A549 treated with CORT108297 at 1 μM for 4 hours (cell line): Measurements from ENCODE around the gene OR2A12. TPM values are rescaled to one million over a fixed set of nuclear protein-coding genes. Genes with fewer than 3 reads are reported as not detected.

Experiments used
- total RNA-seq: library from RNA; stranded (reverse); fragments of 200-300 nt; extraction: Qiagen RNA extraction; gene quantifications from 5 replicates; pipeline ENCODE4 v1.2.3, GENCODE V29; 2022

Gene OR2A12, protein sequence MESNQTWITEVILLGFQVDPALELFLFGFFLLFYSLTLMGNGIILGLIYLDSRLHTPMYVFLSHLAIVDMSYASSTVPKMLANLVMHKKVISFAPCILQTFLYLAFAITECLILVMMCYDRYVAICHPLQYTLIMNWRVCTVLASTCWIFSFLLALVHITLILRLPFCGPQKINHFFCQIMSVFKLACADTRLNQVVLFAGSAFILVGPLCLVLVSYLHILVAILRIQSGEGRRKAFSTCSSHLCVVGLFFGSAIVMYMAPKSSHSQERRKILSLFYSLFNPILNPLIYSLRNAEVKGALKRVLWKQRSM
- total RNA-seq: not detected in 5 replicates

GRCh38 chr7:144085978-144086377, at the start of gene OR2A12:
OR2A12 (plus strand) TSS chr7:144086278; CDS start chr7:144095108, 8,830 bp downstream.

DNA sequence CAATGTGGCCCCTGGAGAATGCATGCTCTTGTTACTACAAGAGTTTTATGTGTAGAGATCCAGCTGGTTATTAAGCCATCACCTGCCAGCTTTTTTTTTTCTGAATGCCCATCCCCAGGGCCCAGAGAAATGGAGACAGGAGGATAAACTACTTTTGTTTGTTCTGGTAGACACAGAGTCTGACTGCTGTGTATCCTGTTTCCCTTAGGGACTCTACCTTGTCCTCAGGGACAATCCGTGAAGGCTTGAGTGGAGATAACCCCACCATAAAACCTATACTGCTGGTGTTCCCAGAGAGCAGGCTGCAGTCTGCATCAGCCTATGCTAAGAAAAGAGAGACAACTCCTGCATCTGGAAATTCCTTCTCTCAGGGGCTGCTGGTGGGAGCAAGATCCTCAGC, 37.4 kb upstream of the OR2A12 start, which contains the start of gene OR2A5:
OR2A5 (plus strand) TSS at position 301 of the 400 bp plus-strand sequence. CDS start 1,454 bp downstream, outside the sequence.

DNA sequence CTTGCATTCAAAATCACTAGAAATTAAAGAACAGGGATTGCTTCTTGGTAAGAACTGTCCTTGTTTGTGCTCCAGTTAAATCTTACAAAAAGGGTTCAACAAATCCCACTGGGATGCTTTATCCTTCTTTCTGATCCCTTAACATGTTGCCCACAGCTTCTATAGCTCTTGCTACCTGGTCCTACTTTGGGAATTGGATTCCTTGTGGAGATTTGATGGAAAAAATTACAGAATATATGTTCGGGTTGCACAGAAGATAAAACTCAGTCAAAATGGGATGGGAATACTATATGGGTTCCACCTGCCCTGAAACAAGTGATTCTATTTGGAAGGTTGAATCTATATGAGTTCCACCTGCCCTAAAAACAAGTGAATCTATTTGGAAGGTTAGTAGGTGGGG, 16.6 kb upstream of the OR2A12 start, which contains the start of gene OR2A25:
OR2A25 (plus strand) TSS at position 301 of the 400 bp plus-strand sequence. CDS start 4,409 bp downstream, outside the sequence.

DNA sequence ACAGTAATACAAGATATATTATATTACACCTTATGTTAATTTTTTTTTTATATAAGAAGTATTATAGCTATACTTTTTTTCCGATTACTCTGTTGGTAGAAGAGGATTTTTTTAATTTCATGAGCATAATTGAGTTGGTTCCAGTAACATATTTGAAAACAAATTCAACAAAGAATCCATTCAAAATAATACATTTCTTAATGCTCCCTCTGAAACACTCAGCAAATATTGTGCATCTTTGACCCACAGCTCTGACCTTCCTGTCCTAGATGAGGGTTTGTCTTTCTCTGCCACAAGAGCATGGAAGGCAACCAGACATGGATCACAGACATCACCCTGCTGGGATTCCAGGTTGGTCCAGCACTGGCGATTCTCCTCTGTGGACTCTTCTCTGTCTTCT, 23.2 kb downstream of the OR2A12 start, which contains the start of gene OR2A2:
OR2A2 (plus strand) TSS at position 301 of the 400 bp plus-strand sequence; CDS start at position 301, 0 bp downstream.

DNA sequence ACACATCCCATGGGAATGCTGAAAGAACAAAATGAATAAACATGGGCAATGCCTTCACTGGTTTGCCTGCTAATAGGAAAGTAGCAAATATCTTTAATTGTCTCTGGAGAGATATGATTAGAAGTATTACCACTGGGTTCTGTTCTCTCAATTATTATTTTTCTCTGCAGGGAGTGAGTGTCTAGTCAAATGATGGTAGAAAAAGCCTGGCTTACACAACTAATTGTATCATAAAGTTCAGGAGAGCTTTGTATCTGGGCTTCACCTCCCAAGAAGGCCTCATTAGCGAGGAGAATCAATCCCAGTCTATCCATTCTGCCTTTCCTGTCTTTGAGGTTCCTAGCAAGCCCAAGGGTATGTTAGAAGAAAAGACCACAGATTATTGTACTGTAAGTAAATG, 36.8 kb downstream of the OR2A12 start, which contains the start of gene OR2A14:
OR2A14 (plus strand) TSS at position 301 of the 400 bp plus-strand sequence. CDS start 5,937 bp downstream, outside the sequence.

Other genes starting within 250 kb of the OR2A12 start
- gene TCAF1, start 184.1 kb upstream of the OR2A12 start, total RNA-seq: 14.1 to 21.5 TPM (median 18.5 TPM) in 5 replicates
- not detected in 5 replicates for gene OR2F2, start 151.0 kb upstream of the OR2A12 start, total RNA-seq
- gene OR2F1, start 131.4 kb upstream of the OR2A12 start, total RNA-seq: not detected in 5 replicates
- gene OR6B1, start 86.0 kb upstream of the OR2A12 start, total RNA-seq: not detected in 5 replicates
- not detected in 5 replicates for gene OR2A5, start 37.3 kb upstream of the OR2A12 start, total RNA-seq
- not detected in 5 replicates for gene OR2A25, start 16.5 kb upstream of the OR2A12 start, total RNA-seq
- not detected in 5 replicates for gene OR2A2, start 23.3 kb downstream of the OR2A12 start, total RNA-seq
- not detected in 5 replicates for gene OR2A14, start 36.9 kb downstream of the OR2A12 start, total RNA-seq
- gene CTAGE4, start 97.2 kb downstream of the OR2A12 start, total RNA-seq: not detected in 5 replicates
- gene ARHGEF35, start 109.6 kb downstream of the OR2A12 start, total RNA-seq: 0.20 to 0.42 TPM (median 0.28 TPM) in 5 replicates
- not detected in 5 replicates for gene OR2A42, start 153.3 kb downstream of the OR2A12 start, total RNA-seq
- gene OR2A7, start 178.5 kb downstream of the OR2A12 start, total RNA-seq: not detected in 5 replicates
- gene CTAGE8, start 183.0 kb downstream of the OR2A12 start, total RNA-seq: 0.03 TPM in 1 of 5 replicates, not detected in the others
- gene OR2A1, start 226.1 kb downstream of the OR2A12 start, total RNA-seq: not detected in 5 replicates